SK-N-SH (cell line): ENCODE data around the gene ZFAND2A. TPM values are rescaled to one million over a fixed set of nuclear protein-coding genes. Genes with fewer than 3 reads are reported as not detected.

Experiments
- CTCF ChIA-PET: fragments of 300-600, 350-600 bp; formaldehyde crosslinking; extraction: SDS; loops from one replicate; lab custom pipeline; 2021; lab: Yijun Ruan, JAX
- POLR2A ChIA-PET: fragments of 350-600 bp; sonication (Branson Sonifier 250); formaldehyde crosslinking; extraction: SDS; loops from one replicate; lab custom pipeline; 2020; ENCODE audit warnings: antibody characterized with exemption, inconsistent platforms; lab: Yijun Ruan, JAX
- DNase-seq: peaks from one replicate; pipeline ENCODE4 v3.0.0; 2012
- H2AFZ ChIP-seq: fragments of 200-600 bp; sonication (generic); 2 replicates; pipeline ENCODE4 v1.8.1; 2016; ENCODE audit warnings: antibody characterized with exemption, mild to moderate bottlenecking, low read depth
- H3F3A ChIP-seq: fragments of 200-600 bp; sonication (generic); replicated peaks from 2 replicates; pipeline ENCODE3; 2016; ENCODE audit warnings: antibody characterized with exemption, mild to moderate bottlenecking; ENCODE audit not compliant: insufficient read depth
- H3K27ac ChIP-seq, 2 experiments: fragments of 200-500 bp in 1 of 2; fragments of 200-600 bp in 1 of 2; sonication (Bioruptor generic) in 1 of 2; sonication (generic), shearing (Covaris generic) in 1 of 2; 2 replicates each; pipeline versions ENCODE4 v1.5.1 to v1.6.1; 2014 to 2016; ENCODE audit warnings: low read depth in 2 of 2, inconsistent platforms in 1 of 2, low read length in 1 of 2, mild to moderate bottlenecking in 1 of 2, mixed read lengths in 1 of 2
- H3K27me3 ChIP-seq: fragments of 200-600 bp; sonication (generic), shearing (Covaris generic); 2 replicates; pipeline ENCODE4 v1.6.1; 2016; ENCODE audit warnings: mixed run types; ENCODE audit not compliant: insufficient read depth
- H3K36me3 ChIP-seq, 2 experiments: fragments of 200-500 bp in 1 of 2; fragments of 200-600 bp in 1 of 2; sonication (Bioruptor generic) in 1 of 2; sonication (generic) in 1 of 2; replicated peaks in 1 of 2; 2 replicates each; pipeline versions ENCODE3 to v1.5.1; 2014 to 2016; ENCODE audit warnings: low read length in 1 of 2, mild to moderate bottlenecking in 1 of 2; ENCODE audit not compliant: insufficient read depth in 2 of 2, control insufficient read depth in 1 of 2
- H3K4me1 ChIP-seq, 2 experiments: fragments of 200-500 bp in 1 of 2; fragments of 200-600 bp in 1 of 2; sonication (Bioruptor generic) in 1 of 2; sonication (generic), shearing (Covaris generic) in 1 of 2; 2 replicates each; pipeline versions ENCODE4 v1.5.1 to v1.6.1; 2014 to 2016; ENCODE audit warnings: low read depth in 1 of 2, low read length in 1 of 2, mixed run types in 1 of 2; ENCODE audit not compliant: insufficient read depth in 2 of 2, control insufficient read depth in 1 of 2
- H3K4me2 ChIP-seq: fragments of 200-600 bp; sonication (generic), shearing (Covaris generic); 2 replicates; pipeline ENCODE4 v1.6.1; 2017; ENCODE audit warnings: mixed run types
- H3K4me3 ChIP-seq, 2 experiments: fragments of 200-500 bp in 1 of 2; fragments of 200-600 bp in 1 of 2; sonication (Bioruptor generic) in 1 of 2; sonication (generic), shearing (Covaris generic) in 1 of 2; 2 replicates each; pipeline versions ENCODE4 v1.5.1 to v1.8.1; 2014 to 2016; ENCODE audit warnings: low read depth in 2 of 2, inconsistent platforms in 1 of 2, low read length in 1 of 2, mild to moderate bottlenecking in 1 of 2, mixed read lengths in 1 of 2, moderate library complexity in 1 of 2
- H3K79me2 ChIP-seq: fragments of 200-600 bp; sonication (generic); 2 replicates; pipeline ENCODE4 v1.8.1; 2017; ENCODE audit warnings: mild to moderate bottlenecking; ENCODE audit not compliant: insufficient read depth
- H3K9ac ChIP-seq: fragments of 200-600 bp; sonication (generic); 2 replicates; pipeline ENCODE4 v1.6.1; 2017; ENCODE audit warnings: mixed run types
- H3K9me2 ChIP-seq: fragments of 200-600 bp; sonication (generic); 2 replicates; pipeline ENCODE4 v1.6.1; 2017; ENCODE audit warnings: mixed run types
- H3K9me3 ChIP-seq: fragments of 200-600 bp; sonication (generic); 2 replicates; pipeline ENCODE4 v1.6.1; 2017; ENCODE audit warnings: mixed run types, mild to moderate bottlenecking, moderate library complexity
- H4K20me1 ChIP-seq: fragments of 200-600 bp; sonication (generic); 2 replicates; pipeline ENCODE4 v1.6.1; 2017; ENCODE audit warnings: mild to moderate bottlenecking, mixed run types; ENCODE audit not compliant: insufficient read depth
- EP300 ChIP-seq, 2 experiments: IDR thresholded peaks; 2 replicates each; pipeline versions ENCODE4 v1.4.0 to v1.6.1; 2012; ENCODE audit warnings: borderline replicate concordance in 1 of 2, low read depth in 1 of 2, low read length in 1 of 2
- EZH2phosphoT487 ChIP-seq: fragments of 200-600 bp; sonication (generic); IDR thresholded peaks from 2 replicates; pipeline ENCODE4 v1.6.1; 2017; ENCODE audit warnings: low read depth, mixed run types, mild to moderate bottlenecking, antibody characterized with exemption, moderate library complexity, borderline replicate concordance
- FOXJ3 ChIP-seq: sonication (generic); formaldehyde crosslinking; IDR thresholded peaks from 2 replicates; pipeline ENCODE4 v1.5.1; 2020; ENCODE audit warnings: mild to moderate bottlenecking, missing genetic modification reagents
- FOXM1 ChIP-seq: IDR thresholded peaks from 2 replicates; pipeline ENCODE4 v1.4.0; 2012; ENCODE audit warnings: low read depth, mild to moderate bottlenecking
- GABPA ChIP-seq: IDR thresholded peaks from 2 replicates; pipeline ENCODE4 v1.4.0; 2012; ENCODE audit warnings: low read depth, mild to moderate bottlenecking
- GATA2 ChIP-seq: sonication (generic); formaldehyde crosslinking; IDR thresholded peaks from 2 replicates; pipeline ENCODE4 v1.5.0; 2020; ENCODE audit warnings: mild to moderate bottlenecking, missing genetic modification reagents
- IRF3 ChIP-seq: fragments of 150-350 bp; IDR thresholded peaks from 2 replicates; pipeline ENCODE4 v1.6.1; 2016; ENCODE audit warnings: mild to moderate bottlenecking, low read depth, low read length
- JUND ChIP-seq: IDR thresholded peaks from 2 replicates; pipeline ENCODE4 v1.4.0; 2012
- NRF1 ChIP-seq: IDR thresholded peaks from 2 replicates; pipeline ENCODE4 v1.6.1; 2012; ENCODE audit warnings: low read depth, mild to moderate bottlenecking, low read length
- RAD21 ChIP-seq: IDR thresholded peaks from 2 replicates; pipeline ENCODE4 v1.6.1; 2012; ENCODE audit warnings: mild to moderate bottlenecking, low read length
- RFX5 ChIP-seq: IDR thresholded peaks from 2 replicates; pipeline ENCODE4 v1.6.1; 2012; ENCODE audit warnings: mild to moderate bottlenecking, improper control_type of control experiment, low read length
- RXRA ChIP-seq: IDR thresholded peaks from 2 replicates; pipeline ENCODE4 v1.4.0; 2012; ENCODE audit warnings: low read depth, mild to moderate bottlenecking, borderline replicate concordance
- SIN3A ChIP-seq: IDR thresholded peaks from 2 replicates; pipeline ENCODE4 v1.6.1; 2012; ENCODE audit warnings: low read depth, mild to moderate bottlenecking, low read length, moderate library complexity, borderline replicate concordance
- SMC3 ChIP-seq: IDR thresholded peaks from 2 replicates; pipeline ENCODE4 v1.6.1; 2012; ENCODE audit warnings: low read depth, low read length, improper control_type of control experiment
- TAF1 ChIP-seq: IDR thresholded peaks from 2 replicates; pipeline ENCODE4 v1.6.1; 2012; ENCODE audit warnings: low read depth, mild to moderate bottlenecking, low read length, moderate library complexity, borderline replicate concordance
- USF1 ChIP-seq: IDR thresholded peaks from 2 replicates; pipeline ENCODE4 v1.4.0; 2012; ENCODE audit warnings: low read depth, borderline replicate concordance
- WGBS: methylation state at CpG from one replicate; pipeline ENCODE4 v1.1.6; 2017; ENCODE audit warnings: low lambda C conversion rate; 5-methylcytosine and 5-hydroxymethylcytosine counted together
- polyA plus RNA-seq, 3 experiments: library from polyadenylated mRNA; depleted of rRNA; stranded (reverse); fragments of >200 nt; gene quantifications; 2 replicates each; pipeline ENCODE4 v1.2.3, GENCODE V29; 2012
- TF ChIP-seq, protein P1 (sequence below): IDR thresholded peaks from 2 replicates; pipeline ENCODE4 v1.6.1; 2012; ENCODE audit warnings: mild to moderate bottlenecking, low read depth, low read length, moderate library complexity

Gene ZFAND2A
- polyA plus RNA-seq, 1 of the 3 experiments (the other 2 are of a cell fraction) = 38.9 TPM

- TF ChIP-seq TAF1 = no peak
Observed at GRCh38 chr7:1122832-1123501, 37.0 kb downstream of the ZFAND2A start (continued).

DNA sequence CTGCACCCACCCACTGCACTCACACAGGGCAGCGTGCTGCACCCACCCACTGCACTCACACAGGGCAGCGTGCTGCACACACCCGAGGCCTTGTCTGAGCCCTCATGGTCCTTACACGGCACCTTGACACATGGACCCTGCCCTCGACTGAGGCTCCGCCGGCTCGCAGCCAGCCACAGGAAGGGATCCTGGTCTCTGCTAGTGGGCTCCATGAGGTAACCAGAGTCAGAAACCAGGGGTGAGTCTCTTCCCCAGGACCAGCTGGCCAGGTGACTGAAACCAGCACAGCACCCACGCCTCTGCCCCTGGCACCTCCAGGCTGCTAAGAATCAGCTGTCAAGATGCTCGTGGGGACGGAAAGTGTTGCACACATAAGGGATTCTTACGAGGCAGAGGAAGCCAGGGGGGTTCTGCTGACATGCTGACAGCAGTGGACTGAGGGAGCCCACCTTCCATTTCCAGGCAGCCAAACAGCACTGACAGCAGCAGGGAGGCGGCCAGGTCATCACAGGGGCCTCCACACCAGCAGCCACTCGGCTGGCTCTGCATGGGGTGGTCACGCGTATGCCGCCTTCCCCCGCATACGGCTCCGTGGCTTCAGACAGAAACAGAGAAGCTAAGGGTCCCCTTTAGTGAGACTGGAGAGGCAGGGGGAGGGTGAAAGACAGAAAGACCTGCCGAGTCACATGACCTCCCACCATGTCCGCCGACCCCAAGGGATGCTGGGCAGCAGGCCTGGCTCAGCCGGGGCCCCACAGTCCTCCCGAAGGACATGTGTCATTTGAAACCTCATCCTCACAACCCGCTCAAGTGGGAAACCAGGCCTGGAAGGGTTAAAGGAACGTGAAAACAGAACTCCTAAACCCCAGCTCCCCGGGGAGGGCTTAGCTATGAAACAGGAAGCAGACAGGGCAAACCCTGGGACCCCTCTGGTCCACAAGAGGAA lies 37.8 kb downstream of the ZFAND2A start:
- Histone ChIP-seq H4K20me1 (peaks cover 21% of the 10 kb centered on the region), H3F3A (no peaks in the 10 kb centered on the region), H3K4me1 (0 out of 4 replicates have a peak, but pooled peaks cover 0 to 8% of the 10 kb centered on the region in 2 experiments), H3K4me3 (no peak overlapping the region), H2AFZ (no peak overlapping the region), H3K79me2 (peaks cover 47% of the 10 kb centered on the region), H3K27ac (no peak overlapping the region), H3K9me3 (no peaks in the 10 kb centered on the region), H3K27me3 (no peaks in the 10 kb centered on the region), H3K4me2 (no peak overlapping the region), H3K36me3 (peaks cover 14% of the 10 kb centered on the region in 2 experiments), H3K9me2 (no peaks in the 10 kb centered on the region), H3K9ac (no peak overlapping the region)
- 92% methylated on average over 24 of the region's 28 CpGs for WGBS
- ChIA-PET CTCF (interaction anchor here (0.6 to 6.4 kb wide), 6 partner anchors 13 to 213 kb away, joined by 3 to 65 read pairs (median 6); partner anchors contain the start of gene GPER1), POLR2A (no interaction called here)
- TF ChIP-seq GABPA (no peak), EZH2phosphoT487 (no peak), RXRA (no peak), SIN3A (no peak), FOXJ3 (no peak), USF1 (no peak), JUND (no peak), RAD21 (no peak), NRF1 (no peak), EP300 (IDR thresholded peaks at IDR 0.05; ENCODE audit: borderline replicate concordance in 1 of 2, low read depth in 1 of 2, low read length in 1 of 2) (no peak), SMC3 (no peak), RFX5 (no peak), IRF3 (no peak), GATA2 (CRISPR knock-in tag) (no peak), FOXM1 (no peak)
- TF ChIP-seq, protein P1, sequence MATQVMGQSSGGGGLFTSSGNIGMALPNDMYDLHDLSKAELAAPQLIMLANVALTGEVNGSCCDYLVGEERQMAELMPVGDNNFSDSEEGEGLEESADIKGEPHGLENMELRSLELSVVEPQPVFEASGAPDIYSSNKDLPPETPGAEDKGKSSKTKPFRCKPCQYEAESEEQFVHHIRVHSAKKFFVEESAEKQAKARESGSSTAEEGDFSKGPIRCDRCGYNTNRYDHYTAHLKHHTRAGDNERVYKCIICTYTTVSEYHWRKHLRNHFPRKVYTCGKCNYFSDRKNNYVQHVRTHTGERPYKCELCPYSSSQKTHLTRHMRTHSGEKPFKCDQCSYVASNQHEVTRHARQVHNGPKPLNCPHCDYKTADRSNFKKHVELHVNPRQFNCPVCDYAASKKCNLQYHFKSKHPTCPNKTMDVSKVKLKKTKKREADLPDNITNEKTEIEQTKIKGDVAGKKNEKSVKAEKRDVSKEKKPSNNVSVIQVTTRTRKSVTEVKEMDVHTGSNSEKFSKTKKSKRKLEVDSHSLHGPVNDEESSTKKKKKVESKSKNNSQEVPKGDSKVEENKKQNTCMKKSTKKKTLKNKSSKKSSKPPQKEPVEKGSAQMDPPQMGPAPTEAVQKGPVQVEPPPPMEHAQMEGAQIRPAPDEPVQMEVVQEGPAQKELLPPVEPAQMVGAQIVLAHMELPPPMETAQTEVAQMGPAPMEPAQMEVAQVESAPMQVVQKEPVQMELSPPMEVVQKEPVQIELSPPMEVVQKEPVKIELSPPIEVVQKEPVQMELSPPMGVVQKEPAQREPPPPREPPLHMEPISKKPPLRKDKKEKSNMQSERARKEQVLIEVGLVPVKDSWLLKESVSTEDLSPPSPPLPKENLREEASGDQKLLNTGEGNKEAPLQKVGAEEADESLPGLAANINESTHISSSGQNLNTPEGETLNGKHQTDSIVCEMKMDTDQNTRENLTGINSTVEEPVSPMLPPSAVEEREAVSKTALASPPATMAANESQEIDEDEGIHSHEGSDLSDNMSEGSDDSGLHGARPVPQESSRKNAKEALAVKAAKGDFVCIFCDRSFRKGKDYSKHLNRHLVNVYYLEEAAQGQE = no peak
- DNase-seq = no peak
